ENCODE data around the gene INSYN2B. TPM values are rescaled to one million over a fixed set of nuclear protein-coding genes. Genes with fewer than 3 reads are reported as not detected.

The INSYN2B gene
- total RNA-seq, 1 donor from 2014 or later: 0.25 TPM

DNA sequence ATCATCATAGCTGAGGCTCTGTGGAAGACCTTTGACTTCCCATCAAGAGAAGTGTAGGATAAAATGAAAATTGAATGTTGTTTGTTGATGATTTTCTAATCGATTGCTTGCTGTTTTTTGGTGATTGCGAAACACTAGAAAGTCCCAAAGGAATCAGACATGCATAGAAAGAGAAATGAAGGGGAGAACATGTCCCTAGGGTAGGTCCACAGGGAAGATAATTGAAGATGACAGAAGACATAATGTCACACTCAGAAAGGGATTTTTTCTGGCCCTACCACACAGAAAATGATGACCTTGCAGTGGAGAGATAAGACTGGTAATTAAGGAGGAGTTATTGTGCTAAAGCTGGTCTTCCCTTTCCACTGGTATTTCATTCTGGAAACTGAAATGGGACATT is 62.8 kb downstream of the INSYN2B start:
- Histone ChIP-seq H3K9me3 (no peaks in the 10 kb centered on the region), H3K4me3 (no peak overlapping the region), H3K27ac (no peak overlapping the region), H3K4me1 (no peaks in the 10 kb centered on the region), H3K27me3 (no peaks in the 10 kb centered on the region), H3K36me3 (no peaks in the 10 kb centered on the region)
- intact Hi-C loops (cut with DNase I): no loop called here
- no peak for DNase-seq (ENCODE audit: extremely low spot score in 2 of 2)
- TF ChIP-seq POLR2AphosphoS5 (IDR thresholded peaks at IDR 0.05; ENCODE audit: insufficient read depth in 1 of 2, low read depth in 1 of 2): no peak
- TF ChIP-seq POLR2A (IDR thresholded peaks at IDR 0.05): no peak
- TF ChIP-seq, protein P1, sequence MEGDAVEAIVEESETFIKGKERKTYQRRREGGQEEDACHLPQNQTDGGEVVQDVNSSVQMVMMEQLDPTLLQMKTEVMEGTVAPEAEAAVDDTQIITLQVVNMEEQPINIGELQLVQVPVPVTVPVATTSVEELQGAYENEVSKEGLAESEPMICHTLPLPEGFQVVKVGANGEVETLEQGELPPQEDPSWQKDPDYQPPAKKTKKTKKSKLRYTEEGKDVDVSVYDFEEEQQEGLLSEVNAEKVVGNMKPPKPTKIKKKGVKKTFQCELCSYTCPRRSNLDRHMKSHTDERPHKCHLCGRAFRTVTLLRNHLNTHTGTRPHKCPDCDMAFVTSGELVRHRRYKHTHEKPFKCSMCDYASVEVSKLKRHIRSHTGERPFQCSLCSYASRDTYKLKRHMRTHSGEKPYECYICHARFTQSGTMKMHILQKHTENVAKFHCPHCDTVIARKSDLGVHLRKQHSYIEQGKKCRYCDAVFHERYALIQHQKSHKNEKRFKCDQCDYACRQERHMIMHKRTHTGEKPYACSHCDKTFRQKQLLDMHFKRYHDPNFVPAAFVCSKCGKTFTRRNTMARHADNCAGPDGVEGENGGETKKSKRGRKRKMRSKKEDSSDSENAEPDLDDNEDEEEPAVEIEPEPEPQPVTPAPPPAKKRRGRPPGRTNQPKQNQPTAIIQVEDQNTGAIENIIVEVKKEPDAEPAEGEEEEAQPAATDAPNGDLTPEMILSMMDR (IDR thresholded peaks at IDR 0.05): no peak

DNA sequence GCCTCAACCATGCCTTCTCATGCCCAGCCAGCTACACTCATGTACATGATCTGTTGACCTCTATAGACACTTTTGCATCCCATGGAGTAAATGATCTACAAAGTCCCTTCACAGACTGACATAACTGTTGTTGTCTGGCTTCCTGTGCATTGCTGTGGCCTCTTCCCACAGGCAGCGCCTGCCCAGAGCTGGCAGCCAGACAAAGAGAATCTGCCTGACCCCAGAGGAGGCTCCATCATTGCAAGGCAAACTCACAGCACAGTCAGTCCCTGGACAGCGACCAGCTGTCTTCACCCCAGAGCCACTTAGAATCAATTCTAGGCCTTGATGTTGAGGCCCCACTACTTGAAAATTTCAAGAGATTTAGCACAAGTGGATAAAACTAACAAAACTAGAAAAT is 65.5 kb downstream of the INSYN2B start:
- Histone ChIP-seq H3K36me3 (no peaks in the 10 kb centered on the region), H3K4me3 (no peak overlapping the region), H3K4me1 (no peaks in the 10 kb centered on the region), H3K27ac (no peak overlapping the region), H3K9me3 (no peaks in the 10 kb centered on the region), H3K27me3 (no peaks in the 10 kb centered on the region)
- intact Hi-C loops (cut with DNase I): no loop called here
- TF ChIP-seq, protein P1 (IDR thresholded peaks at IDR 0.05): no peak
- TF ChIP-seq POLR2AphosphoS5 (IDR thresholded peaks at IDR 0.05; ENCODE audit: insufficient read depth in 1 of 2, low read depth in 1 of 2) (no peak), POLR2A (IDR thresholded peaks at IDR 0.05) (no peak)
- no peak for DNase-seq (ENCODE audit: extremely low spot score in 2 of 2)

DNA sequence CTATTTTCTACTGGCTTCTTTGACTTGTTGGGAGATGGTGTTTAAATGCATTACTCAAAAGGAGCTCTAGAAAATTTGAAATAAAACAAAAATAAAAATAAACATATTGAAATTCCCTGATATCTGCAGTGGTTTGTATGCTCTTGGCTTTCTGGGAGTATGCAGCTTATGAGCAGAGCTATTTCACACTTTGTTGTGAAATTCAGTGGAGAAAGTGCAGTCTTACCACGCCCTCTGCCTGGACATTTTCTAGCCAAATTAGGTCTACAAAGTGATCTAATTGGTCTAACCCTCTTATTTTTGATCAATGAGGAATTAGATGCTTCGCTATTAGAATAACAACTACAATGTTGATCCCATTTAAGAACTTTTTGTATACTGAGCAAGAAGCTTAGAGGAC is 66.8 kb downstream of the INSYN2B start:
- DNase-seq (ENCODE audit: extremely low spot score in 2 of 2): no peak
- H3K9me3 ChIP-seq: no peaks in the 10 kb centered on the region
- intact Hi-C loops (cut with DNase I): no loop called here
- H3K27me3 ChIP-seq: no peaks in the 10 kb centered on the region
- H3K4me1 ChIP-seq: no peaks in the 10 kb centered on the region
- H3K36me3 ChIP-seq: no peaks in the 10 kb centered on the region
- no peak overlapping the region for H3K27ac ChIP-seq
- no peak overlapping the region for H3K4me3 ChIP-seq
- no peak for TF ChIP-seq POLR2A (IDR thresholded peaks at IDR 0.05)
- no peak for TF ChIP-seq POLR2AphosphoS5 (IDR thresholded peaks at IDR 0.05; ENCODE audit: insufficient read depth in 1 of 2, low read depth in 1 of 2)
- TF ChIP-seq, protein P1 (IDR thresholded peaks at IDR 0.05): no peak

DNA sequence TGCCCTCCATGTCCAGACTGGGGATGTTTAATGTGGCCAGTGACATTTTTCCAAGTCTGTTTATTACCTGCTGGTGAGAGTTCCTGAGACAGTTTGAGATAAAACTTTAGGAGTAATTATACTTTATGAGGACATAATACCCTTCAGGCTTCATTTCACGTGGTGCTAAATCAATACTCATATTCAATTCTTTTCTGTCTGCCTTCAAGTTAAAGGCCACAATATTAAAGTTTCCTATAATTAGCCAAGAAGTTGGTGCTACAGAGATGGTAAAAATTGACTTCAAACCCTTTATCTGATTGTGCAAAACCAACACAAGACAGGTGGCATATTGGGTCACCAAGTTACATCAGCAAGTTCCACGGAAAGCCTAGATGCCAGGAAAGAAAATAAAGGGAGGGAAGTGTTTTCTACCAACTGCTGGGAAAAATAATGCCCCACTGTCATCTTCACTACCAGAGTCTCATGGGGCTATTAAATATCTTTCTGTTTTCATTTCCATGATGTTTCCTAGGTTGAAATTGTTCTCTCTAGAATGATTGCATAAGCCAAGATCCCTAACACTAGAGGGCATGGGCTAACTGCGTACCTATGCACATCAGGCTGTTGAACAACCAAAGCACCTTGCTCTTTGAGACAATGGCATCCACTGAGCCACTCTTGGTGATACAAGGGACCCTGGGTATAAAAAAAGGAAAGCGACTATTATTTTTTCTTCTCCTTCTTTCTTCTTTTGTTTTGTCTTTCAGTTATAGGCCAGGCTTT is 68.7 kb downstream of the INSYN2B start:
- Histone ChIP-seq H3K27ac (no peak overlapping the region), H3K9me3 (no peaks in the 10 kb centered on the region), H3K4me3 (no peak overlapping the region), H3K36me3 (no peaks in the 10 kb centered on the region), H3K4me1 (no peaks in the 10 kb centered on the region), H3K27me3 (no peaks in the 10 kb centered on the region)
- intact Hi-C loops (cut with DNase I): no loop called here
- no peak for DNase-seq (ENCODE audit: extremely low spot score in 2 of 2)
- TF ChIP-seq, protein P1 (IDR thresholded peaks at IDR 0.05): no peak
- TF ChIP-seq POLR2AphosphoS5 (IDR thresholded peaks at IDR 0.05; ENCODE audit: insufficient read depth in 1 of 2, low read depth in 1 of 2) (no peak), POLR2A (IDR thresholded peaks at IDR 0.05) (no peak)

DNA sequence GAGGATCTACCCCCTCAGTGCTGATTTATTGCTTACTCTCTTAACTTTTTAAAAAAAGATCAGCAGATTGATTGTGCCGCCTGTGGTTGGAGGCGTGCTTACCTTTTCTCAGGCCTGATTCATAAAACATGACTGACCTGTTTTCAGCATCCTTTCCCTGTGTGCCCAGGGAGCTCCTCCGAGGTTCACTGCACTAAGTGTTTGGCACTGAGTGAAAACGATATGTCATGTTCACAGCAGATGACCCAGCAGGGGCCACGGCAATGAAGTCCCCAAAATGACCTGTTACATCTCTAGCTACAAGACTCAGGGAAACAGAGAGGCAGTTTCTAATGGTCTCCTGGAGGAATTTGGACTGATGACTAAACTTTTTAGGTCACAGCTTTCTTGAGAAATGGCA is 69.9 kb downstream of the INSYN2B start:
- no peak overlapping the region for H3K27ac ChIP-seq
- DNase-seq (ENCODE audit: extremely low spot score in 2 of 2): no peak
- no peaks in the 10 kb centered on the region for H3K27me3 ChIP-seq
- no peaks in the 10 kb centered on the region for H3K36me3 ChIP-seq
- no peak overlapping the region for H3K4me3 ChIP-seq
- TF ChIP-seq, protein P1 (IDR thresholded peaks at IDR 0.05): no peak
- no peak for TF ChIP-seq POLR2A (IDR thresholded peaks at IDR 0.05)
- TF ChIP-seq POLR2AphosphoS5 (IDR thresholded peaks at IDR 0.05; ENCODE audit: insufficient read depth in 1 of 2, low read depth in 1 of 2): no peak
- intact Hi-C loops (cut with DNase I): no loop called here
- H3K4me1 ChIP-seq: no peaks in the 10 kb centered on the region
- H3K9me3 ChIP-seq: no peaks in the 10 kb centered on the region
